NT2/D1 (cell line): ENCODE results near the gene ANKRD9.
"Not testable (repeated sequence)": the region's sequence is repeated elsewhere in the genome, so short reads cannot be mapped to it uniquely, and the experiment has no call there.

Source experiments
- DNase-seq: peaks from one replicate; pipeline ENCODE4 v3.0.0-alpha.2; 2011; ENCODE audit warnings: low read depth, low spot score
- H3K27me3 ChIP-seq: 2 replicates; pipeline ENCODE4 v1.6.0; 2011; ENCODE audit warnings: mild to moderate bottlenecking; ENCODE audit not compliant: insufficient read length, insufficient read depth
- H3K36me3 ChIP-seq: 2 replicates; pipeline ENCODE4 v1.6.1; 2011; ENCODE audit warnings: mild to moderate bottlenecking, low read length, mixed read lengths; ENCODE audit not compliant: insufficient read depth, insufficient read length
- H3K4me1 ChIP-seq: 2 replicates; pipeline ENCODE4 v1.5.1; 2011; ENCODE audit not compliant: insufficient read depth, insufficient read length
- H3K4me3 ChIP-seq: 2 replicates; pipeline ENCODE4 v1.5.1; 2011; ENCODE audit warnings: low read depth; ENCODE audit not compliant: insufficient read length
- H3K9ac ChIP-seq: 2 replicates; pipeline ENCODE4 v1.6.0; 2011; ENCODE audit warnings: low read depth; ENCODE audit not compliant: insufficient read length
- H3K9me3 ChIP-seq: 2 replicates; pipeline ENCODE4 v1.5.1; 2011; ENCODE audit warnings: mild to moderate bottlenecking, low read length; ENCODE audit not compliant: insufficient read depth
- SUZ12 ChIP-seq: IDR thresholded peaks from 2 replicates; pipeline ENCODE4 v1.6.1; 2011; ENCODE audit not compliant: insufficient read length, insufficient read depth; ENCODE audit errors: extremely low read depth
- YY1 ChIP-seq: IDR thresholded peaks from 2 replicates; pipeline ENCODE4 v1.6.1; 2011; ENCODE audit not compliant: insufficient read length, insufficient read depth
- ZNF274 ChIP-seq: IDR thresholded peaks from 2 replicates; pipeline ENCODE4 v1.6.1; 2011; ENCODE audit warnings: mild to moderate bottlenecking, low read depth, low read length

The ANKRD9 gene

DNA sequence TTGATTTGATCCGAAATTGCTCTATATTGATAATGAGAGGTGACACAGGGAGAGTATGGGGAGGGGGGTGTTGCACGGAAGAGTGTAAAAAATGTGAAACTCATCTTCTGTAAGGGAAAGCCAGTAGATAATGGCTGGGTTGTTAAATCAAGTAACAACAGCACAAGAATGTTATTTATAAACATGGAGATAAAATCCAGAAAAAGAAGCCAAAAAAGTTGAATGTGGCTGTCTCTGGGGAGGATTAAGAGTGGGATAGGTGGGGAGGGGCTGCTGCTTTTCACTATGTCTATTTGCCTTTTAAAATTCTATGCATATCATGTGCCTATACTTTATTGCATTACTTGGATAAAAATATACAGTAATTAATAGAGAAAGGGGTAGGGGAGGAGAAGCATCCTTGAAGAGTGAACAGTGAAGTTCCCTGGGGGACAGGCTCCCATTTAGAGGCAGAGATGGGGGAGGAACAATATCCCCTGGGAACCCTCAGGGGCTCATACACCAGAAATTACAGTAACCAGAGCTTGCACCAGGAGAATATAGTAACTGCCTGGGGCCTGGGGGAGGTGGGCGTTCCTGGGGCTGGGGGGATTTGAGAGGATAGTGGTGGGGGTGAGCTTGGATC lies 39.2 kb upstream of the ANKRD9 start:
- H3K27me3 ChIP-seq = no peaks in the 10 kb centered on the region
- H3K36me3 ChIP-seq = peaks cover 2% of the 10 kb centered on the region
- no peak for DNase-seq
- no peak for TF ChIP-seq YY1
- no peak for TF ChIP-seq SUZ12
- TF ChIP-seq ZNF274 = no peak
- H3K4me1 ChIP-seq = peaks cover 7% of the 10 kb centered on the region
- no peak overlapping the region for H3K9ac ChIP-seq
- no peak overlapping the region for H3K4me3 ChIP-seq
- no peaks in the 10 kb centered on the region for H3K9me3 ChIP-seq

DNA sequence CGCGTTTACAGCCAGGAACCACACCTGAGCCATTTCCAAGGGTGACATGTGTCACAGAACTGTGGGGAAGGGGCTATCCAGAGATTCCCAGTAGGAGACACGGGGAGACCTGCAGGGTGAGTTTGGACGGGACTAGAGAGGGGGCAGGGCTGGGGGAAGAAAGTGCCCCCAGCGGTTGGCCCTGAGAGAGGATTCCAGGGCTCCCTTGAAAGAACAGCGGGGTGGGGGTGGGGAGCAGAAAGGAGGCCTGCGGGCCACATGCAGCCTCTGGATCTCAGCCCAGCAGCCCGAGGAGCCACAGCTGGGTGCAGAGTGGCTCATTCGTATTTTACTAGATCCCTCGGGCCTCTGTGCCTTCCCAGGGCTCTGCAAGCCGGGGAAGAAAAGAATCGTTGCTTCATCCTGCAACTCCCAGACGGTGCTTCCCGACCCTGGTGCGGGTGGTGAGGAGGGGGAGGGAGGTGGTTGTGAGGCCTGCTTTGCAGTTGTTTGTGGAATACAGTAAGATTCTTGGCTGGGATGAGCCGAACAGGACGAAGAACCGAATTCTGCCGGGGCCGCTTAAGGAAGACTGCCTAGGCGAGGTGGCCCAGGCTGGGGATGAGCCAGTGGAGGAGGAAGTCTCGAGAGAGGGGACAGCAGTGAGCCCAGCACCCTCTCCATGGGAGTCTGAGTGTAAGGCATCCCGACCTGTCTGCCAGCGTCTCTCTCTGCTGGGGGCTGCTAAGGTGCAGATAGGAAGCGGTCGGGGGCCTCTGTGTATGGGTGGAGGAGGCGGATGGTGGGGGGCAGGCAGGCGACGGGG lies 36.1 kb upstream of the ANKRD9 start:
- Histone ChIP-seq H3K27me3 (no peaks in the 10 kb centered on the region), H3K9me3 (no peaks in the 10 kb centered on the region), H3K4me3 (peak overlapping the region; percentile 49), H3K36me3 (no peaks in the 10 kb centered on the region), H3K9ac (peak overlapping the region; percentile 80), H3K4me1 (peaks cover 9% of the 10 kb centered on the region)
- no peak for TF ChIP-seq YY1
- no peak for TF ChIP-seq ZNF274
- no peak for TF ChIP-seq SUZ12
- no peak for DNase-seq

- Histone ChIP-seq H3K9me3 (no peaks in the 10 kb centered on the region), H3K27me3 (no peaks in the 10 kb centered on the region), H3K9ac (peak overlapping the region; percentile 80), H3K36me3 (no peaks in the 10 kb centered on the region), H3K4me1 (peaks cover 13% of the 10 kb centered on the region), H3K4me3 (peak overlapping the region; percentile 49)
- DNase-seq = no peak
- TF ChIP-seq YY1 (no peak), ZNF274 (no peak), SUZ12 (no peak)
These were observed 35.3 kb upstream of the ANKRD9 start for GRCh38 chr14:102544747-102545460.

- H3K4me3 ChIP-seq = no peak overlapping the region
- no peak overlapping the region for H3K9ac ChIP-seq
- H3K9me3 ChIP-seq = no peaks in the 10 kb centered on the region
- no peaks in the 10 kb centered on the region for H3K27me3 ChIP-seq
- TF ChIP-seq SUZ12 = no peak
- TF ChIP-seq YY1 = no peak
- no peak for TF ChIP-seq ZNF274
- peaks cover 13% of the 10 kb centered on the region for H3K4me1 ChIP-seq
- no peaks in the 10 kb centered on the region for H3K36me3 ChIP-seq
- no peak for DNase-seq
These were observed 34.6 kb upstream of the ANKRD9 start for GRCh38 chr14:102544046-102544746.

DNA sequence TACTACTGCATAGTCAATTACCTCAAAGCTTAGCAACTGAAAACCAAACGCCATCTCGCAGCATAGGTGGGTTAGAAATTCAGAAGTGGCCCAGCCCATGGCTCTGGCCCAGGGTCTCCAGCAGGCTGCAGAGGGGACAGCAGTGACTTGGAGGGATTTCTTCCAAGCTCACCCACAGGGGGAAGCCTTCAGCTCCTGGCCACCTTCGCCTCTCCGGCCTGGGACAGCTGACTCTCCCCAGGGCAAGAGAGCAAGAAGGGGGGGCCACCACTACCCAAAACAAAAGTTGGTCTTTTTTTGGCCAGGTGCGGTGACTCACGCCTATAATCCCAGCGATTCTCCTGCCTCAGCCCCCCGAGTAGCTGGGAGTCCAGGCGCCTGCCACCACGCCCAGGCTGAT lies 32.2 kb upstream of the ANKRD9 start:
- H3K4me1 ChIP-seq = peaks cover 21% of the 10 kb centered on the region
- no peak overlapping the region for H3K9ac ChIP-seq

GRCh38 chr14:102541029-102541491 lies 31.5 kb upstream of the ANKRD9 start:
- H3K4me1 ChIP-seq = peaks cover 24% of the 10 kb centered on the region
- not testable (repeated sequence) for H3K9ac ChIP-seq, H3K27me3 ChIP-seq, H3K9me3 ChIP-seq, H3K4me3 ChIP-seq, H3K36me3 ChIP-seq, DNase-seq

More for the DNA sequence above, 32.2 kb upstream of the ANKRD9 start:
- TF ChIP-seq SUZ12 = no peak
- TF ChIP-seq ZNF274 = no peak
- no peak for TF ChIP-seq YY1
- Histone ChIP-seq H3K27me3 (no peaks in the 10 kb centered on the region), H3K9me3 (no peaks in the 10 kb centered on the region), H3K4me3 (no peak overlapping the region), H3K36me3 (no peaks in the 10 kb centered on the region)
- no peak for DNase-seq
